Activated CD8-positive, alpha-beta T cell treated with anti-CD3 and anti-CD28 coated beads for 36 hours (primary cell): Measurements from ENCODE around the gene C1R. TPM values are rescaled to one million over a fixed set of nuclear protein-coding genes. Genes with fewer than 3 reads are reported as not detected.
A peak's percentile ranks its signal among the peaks of the same experiment; 100 is the strongest.

ENCODE experiments used
- ATAC-seq: fragments of 200-7000 bp; cut with Tn5 transposase; one replicate; pipeline ENCODE4 v1.10.0; 2021; ENCODE audit warnings: mild to moderate bottlenecking, moderate library complexity
- CTCF ChIA-PET: fragments of 350-600 bp; sonication (Branson Sonifier 250); formaldehyde crosslinking; loops from one replicate; lab custom pipeline; 2021; ENCODE audit warnings: antibody characterized with exemption; lab: Charles Lee
- POLR2A ChIA-PET: fragments of 350-600 bp; sonication (Branson Sonifier 250); formaldehyde crosslinking; loops from one replicate; lab custom pipeline; 2021; ENCODE audit warnings: antibody characterized with exemption; lab: Charles Lee
- DNase-seq: peaks from one replicate; pipeline ENCODE4 v3.0.0-alpha.2; 2020
- H3K27ac Mint-ChIP-seq: one replicate; pipeline ENCODE4 v1.8.0; 2021; ENCODE audit warnings: mild to moderate bottlenecking, mixed read lengths
- H3K27me3 Mint-ChIP-seq: one replicate; pipeline ENCODE4 v1.8.0; 2021; ENCODE audit warnings: mixed read lengths
- H3K36me3 Mint-ChIP-seq: one replicate; pipeline ENCODE4 v1.8.0; 2021; ENCODE audit warnings: low read depth, mixed read lengths
- H3K4me1 Mint-ChIP-seq: one replicate; pipeline ENCODE4 v1.8.0; 2021; ENCODE audit warnings: low read depth, mixed read lengths
- H3K4me3 Mint-ChIP-seq: one replicate; pipeline ENCODE4 v1.8.0; 2021; ENCODE audit warnings: mild to moderate bottlenecking, moderate library complexity, mixed read lengths
- H3K9me3 Mint-ChIP-seq: one replicate; pipeline ENCODE4 v1.8.0; 2021; ENCODE audit warnings: mixed read lengths
- intact Hi-C: fragments of 100-400 bp; cut with micrococcal nuclease; formaldehyde crosslinking; loops from one replicate; pipeline ENCODE4 v1.10.0; 2022
- total RNA-seq, 2 experiments: library from RNA; stranded (reverse); gene quantifications; one replicate each; pipeline ENCODE4 v1.2.3, GENCODE V29; 2021
- TF ChIP-seq, protein P1 (sequence below): fragments of 200-600 bp; IDR thresholded peaks from one replicate; pipeline ENCODE4 v1.8.0; 2022; ENCODE audit warnings: antibody characterized with exemption, mild to moderate bottlenecking

C1R gene
- total RNA-seq, 2 experiments from 2014 or later = 0.97 to 2.4 TPM

DNA sequence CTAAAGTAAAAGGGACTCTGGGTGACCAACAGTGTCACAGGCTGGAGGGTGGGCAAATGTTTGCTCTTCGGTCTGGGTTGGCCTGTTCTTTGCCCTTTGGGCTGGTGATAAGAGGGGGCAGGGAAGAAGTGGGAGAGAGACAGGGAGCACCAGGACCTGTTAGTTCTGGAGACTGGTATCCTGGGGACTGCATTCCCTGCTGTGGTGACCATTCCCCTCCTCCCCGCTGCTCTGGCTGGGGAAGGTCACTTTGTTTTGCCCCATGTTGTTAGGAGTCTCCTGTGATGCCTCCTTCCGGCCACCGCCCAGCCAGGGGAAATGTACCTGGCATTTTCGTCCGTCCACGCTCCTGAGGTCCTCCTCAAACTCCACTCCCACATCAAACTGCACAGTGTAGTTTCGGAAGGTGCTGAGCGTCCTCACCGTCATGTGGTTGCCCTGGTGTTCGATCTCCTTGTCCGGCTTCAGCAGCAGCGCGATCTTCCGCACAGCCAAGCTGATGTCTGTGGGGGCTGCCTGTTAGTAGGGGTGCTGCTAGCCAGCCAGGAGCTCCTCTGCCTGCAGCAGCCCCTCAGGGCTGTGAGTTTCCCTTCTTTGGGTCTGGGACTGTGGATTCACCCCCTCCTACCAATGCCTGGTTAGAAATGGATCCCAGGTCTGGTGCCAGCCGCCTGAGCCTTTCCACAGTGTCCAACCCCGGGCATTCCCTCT lies 35.8 kb upstream of the C1R start:
- ChIA-PET POLR2A (interaction anchor here (1.4 kb wide), 1 partner anchor 163 kb away, joined by 3 read pairs; no protein-coding TSS in a partner anchor), CTCF (no interaction called here)
- TF ChIP-seq, protein P1, sequence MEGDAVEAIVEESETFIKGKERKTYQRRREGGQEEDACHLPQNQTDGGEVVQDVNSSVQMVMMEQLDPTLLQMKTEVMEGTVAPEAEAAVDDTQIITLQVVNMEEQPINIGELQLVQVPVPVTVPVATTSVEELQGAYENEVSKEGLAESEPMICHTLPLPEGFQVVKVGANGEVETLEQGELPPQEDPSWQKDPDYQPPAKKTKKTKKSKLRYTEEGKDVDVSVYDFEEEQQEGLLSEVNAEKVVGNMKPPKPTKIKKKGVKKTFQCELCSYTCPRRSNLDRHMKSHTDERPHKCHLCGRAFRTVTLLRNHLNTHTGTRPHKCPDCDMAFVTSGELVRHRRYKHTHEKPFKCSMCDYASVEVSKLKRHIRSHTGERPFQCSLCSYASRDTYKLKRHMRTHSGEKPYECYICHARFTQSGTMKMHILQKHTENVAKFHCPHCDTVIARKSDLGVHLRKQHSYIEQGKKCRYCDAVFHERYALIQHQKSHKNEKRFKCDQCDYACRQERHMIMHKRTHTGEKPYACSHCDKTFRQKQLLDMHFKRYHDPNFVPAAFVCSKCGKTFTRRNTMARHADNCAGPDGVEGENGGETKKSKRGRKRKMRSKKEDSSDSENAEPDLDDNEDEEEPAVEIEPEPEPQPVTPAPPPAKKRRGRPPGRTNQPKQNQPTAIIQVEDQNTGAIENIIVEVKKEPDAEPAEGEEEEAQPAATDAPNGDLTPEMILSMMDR = no peak
- peaks cover 28% of the 10 kb centered on the region for H3K4me1 Mint-ChIP-seq
- no peaks in the 10 kb centered on the region for H3K9me3 Mint-ChIP-seq
- H3K36me3 Mint-ChIP-seq = no peaks in the 10 kb centered on the region
- ATAC-seq = no peak
- H3K27ac Mint-ChIP-seq = no peak overlapping the region
- intact Hi-C loops = no loop called here
- H3K4me3 Mint-ChIP-seq = peak overlapping the region; percentile 83
- DNase-seq = no peak
- H3K27me3 Mint-ChIP-seq = no peaks in the 10 kb centered on the region

DNA sequence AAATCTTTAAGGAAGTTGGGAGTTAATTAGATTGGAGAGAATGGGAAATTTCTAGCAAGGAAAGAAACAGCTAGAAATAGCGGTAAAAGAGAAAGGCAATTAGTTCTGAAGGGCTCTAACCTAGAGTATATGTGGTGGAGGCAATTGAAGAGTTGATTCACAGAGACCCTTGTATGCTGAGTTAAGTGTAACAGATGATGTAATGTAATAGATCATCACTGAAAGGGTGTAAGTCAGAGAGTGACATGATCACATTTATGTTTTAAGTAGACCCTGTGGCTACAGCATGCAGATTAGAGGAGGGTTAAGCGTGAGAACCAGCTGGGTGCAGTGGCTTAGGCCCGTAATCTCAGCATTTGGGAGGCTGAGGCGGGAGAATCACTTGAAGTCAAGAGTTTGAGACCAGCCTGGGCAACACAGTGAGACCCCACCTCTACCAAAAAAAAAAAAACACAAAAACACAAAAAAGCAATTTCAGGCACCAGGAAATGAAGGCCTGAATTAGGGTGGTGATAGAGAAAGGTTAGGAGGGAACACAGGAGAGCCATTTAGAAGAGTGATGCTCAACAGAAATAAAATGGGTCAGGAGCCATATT lies 33.5 kb upstream of the C1R start:
- TF ChIP-seq, protein P1 = no peak
- H3K27ac Mint-ChIP-seq = no peak overlapping the region
- peaks cover 6% of the 10 kb centered on the region for H3K4me1 Mint-ChIP-seq
- DNase-seq = no peak
- no peak for ATAC-seq
- H3K27me3 Mint-ChIP-seq = no peaks in the 10 kb centered on the region
- POLR2A ChIA-PET = no interaction called here
- CTCF ChIA-PET = interaction anchor here (1.0 to 2.4 kb wide), 3 partner anchors 13 to 16 kb away, joined by 3 to 24 read pairs (median 5); partner anchors contain the start of gene C1RL
- H3K36me3 Mint-ChIP-seq = no peaks in the 10 kb centered on the region
- no peaks in the 10 kb centered on the region for H3K9me3 Mint-ChIP-seq
- no peak overlapping the region for H3K4me3 Mint-ChIP-seq
- intact Hi-C loops = no loop called here

DNA sequence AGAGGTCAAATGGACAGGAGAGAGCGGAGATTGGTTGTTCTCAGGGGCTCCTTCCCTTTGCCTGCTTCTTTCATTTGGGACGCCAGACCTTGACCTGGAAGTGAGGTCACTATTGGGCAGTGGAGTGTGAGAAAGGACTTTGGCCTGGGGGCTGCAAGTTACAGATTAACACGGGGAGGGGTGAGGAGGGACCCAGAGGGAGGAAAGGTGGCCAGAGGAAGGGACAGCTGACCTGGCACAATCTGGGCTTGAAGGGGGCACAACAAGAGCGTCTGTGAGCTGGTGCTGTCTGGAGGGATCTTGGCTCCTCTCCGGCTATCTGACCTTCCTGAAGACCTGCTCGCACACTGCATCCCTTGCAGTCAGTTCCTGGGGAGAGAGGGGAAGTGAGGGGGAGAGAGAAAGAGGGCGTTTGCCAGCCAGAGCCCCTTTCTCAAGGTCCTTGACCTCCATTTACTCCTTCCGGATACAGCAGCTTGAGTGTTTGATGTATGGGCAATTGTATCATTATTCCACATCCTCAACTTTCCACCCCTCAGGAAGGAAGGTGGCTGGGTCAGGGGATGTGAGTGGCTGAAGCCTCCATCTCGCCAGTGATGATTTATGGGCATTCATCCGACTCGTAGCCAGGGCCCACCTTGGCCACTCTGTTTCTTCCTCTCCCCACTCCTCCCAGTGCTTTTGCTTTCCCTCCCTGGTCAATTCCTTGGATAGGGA lies 31.7 kb upstream of the C1R start:
- TF ChIP-seq, protein P1 = no peak
- no peak for DNase-seq
- ATAC-seq = no peak
- Mint-ChIP-seq H3K36me3 (no peaks in the 10 kb centered on the region), H3K4me3 (no peak overlapping the region), H3K27ac (no peak overlapping the region), H3K27me3 (no peaks in the 10 kb centered on the region), H3K9me3 (no peaks in the 10 kb centered on the region), H3K4me1 (peaks cover 4% of the 10 kb centered on the region)
- POLR2A ChIA-PET = no interaction called here
- intact Hi-C loops = no loop called here
- CTCF ChIA-PET = interaction anchor here (1.2 to 2.4 kb wide), 4 partner anchors 11 to 106 kb away, joined by 3 to 24 read pairs (median 8); partner anchors contain the start of gene LPCAT3

GRCh38 chr12:7122811-7123769 lies 30.8 kb upstream of the C1R start:
- H3K9me3 Mint-ChIP-seq = no peaks in the 10 kb centered on the region
- intact Hi-C loops = no loop called here
- H3K27me3 Mint-ChIP-seq = no peaks in the 10 kb centered on the region
- H3K36me3 Mint-ChIP-seq = no peaks in the 10 kb centered on the region
- no peak overlapping the region for H3K4me3 Mint-ChIP-seq
- no peak overlapping the region for H3K27ac Mint-ChIP-seq
- ATAC-seq = no peak
- H3K4me1 Mint-ChIP-seq = no peaks in the 10 kb centered on the region
- ChIA-PET CTCF (interaction anchor here (1.2 to 1.9 kb wide), 3 partner anchors 10 to 105 kb away, joined by 3 to 12 read pairs (median 5); partner anchors contain the start of gene LPCAT3), POLR2A (interaction anchor here (1.8 kb wide), 1 partner anchor 15 kb away, joined by 8 read pairs; the partner anchor contains the start of gene C1RL)
- DNase-seq = no peak
- TF ChIP-seq, protein P1 = no peak
